Ectodermal cell (in vitro differentiated cells): Measurements from ENCODE around the gene WDR27.

ENCODE experiments used
- H3K27ac ChIP-seq: 2 replicates; pipeline ENCODE4 v1.7.0; 2013; ENCODE audit warnings: mild to moderate bottlenecking, low read depth, low read length; ENCODE audit not compliant: insufficient read depth, poor library complexity, severe bottlenecking
- H3K27me3 ChIP-seq: 2 replicates; pipeline ENCODE4 v1.7.0; 2013; ENCODE audit warnings: mild to moderate bottlenecking, low read length; ENCODE audit not compliant: insufficient read depth, control insufficient read depth, poor library complexity, severe bottlenecking
- H3K36me3 ChIP-seq: one replicate; pipeline ENCODE4 v1.7.0; 2013; ENCODE audit warnings: low read length; ENCODE audit not compliant: control insufficient read depth, insufficient read depth
- H3K4me1 ChIP-seq: one replicate; pipeline ENCODE4 v1.7.0; 2013; ENCODE audit warnings: low read length; ENCODE audit not compliant: control insufficient read depth, insufficient read depth
- H3K4me3 ChIP-seq: 2 replicates; pipeline ENCODE4 v1.7.0; 2013; ENCODE audit warnings: low read depth, low read length, control low read depth; ENCODE audit not compliant: insufficient read depth
- H3K9me3 ChIP-seq: 2 replicates; pipeline ENCODE4 v1.7.0; 2013; ENCODE audit warnings: mild to moderate bottlenecking, low read length, moderate library complexity; ENCODE audit not compliant: control insufficient read depth
- WGBS, 2 experiments: methylation state at CpG; one replicate each; pipeline ENCODE4 v1.1.7; 2013; ENCODE audit warnings: missing lambda C conversion rate in 2 of 2; 5-methylcytosine and 5-hydroxymethylcytosine counted together

Gene WDR27

DNA sequence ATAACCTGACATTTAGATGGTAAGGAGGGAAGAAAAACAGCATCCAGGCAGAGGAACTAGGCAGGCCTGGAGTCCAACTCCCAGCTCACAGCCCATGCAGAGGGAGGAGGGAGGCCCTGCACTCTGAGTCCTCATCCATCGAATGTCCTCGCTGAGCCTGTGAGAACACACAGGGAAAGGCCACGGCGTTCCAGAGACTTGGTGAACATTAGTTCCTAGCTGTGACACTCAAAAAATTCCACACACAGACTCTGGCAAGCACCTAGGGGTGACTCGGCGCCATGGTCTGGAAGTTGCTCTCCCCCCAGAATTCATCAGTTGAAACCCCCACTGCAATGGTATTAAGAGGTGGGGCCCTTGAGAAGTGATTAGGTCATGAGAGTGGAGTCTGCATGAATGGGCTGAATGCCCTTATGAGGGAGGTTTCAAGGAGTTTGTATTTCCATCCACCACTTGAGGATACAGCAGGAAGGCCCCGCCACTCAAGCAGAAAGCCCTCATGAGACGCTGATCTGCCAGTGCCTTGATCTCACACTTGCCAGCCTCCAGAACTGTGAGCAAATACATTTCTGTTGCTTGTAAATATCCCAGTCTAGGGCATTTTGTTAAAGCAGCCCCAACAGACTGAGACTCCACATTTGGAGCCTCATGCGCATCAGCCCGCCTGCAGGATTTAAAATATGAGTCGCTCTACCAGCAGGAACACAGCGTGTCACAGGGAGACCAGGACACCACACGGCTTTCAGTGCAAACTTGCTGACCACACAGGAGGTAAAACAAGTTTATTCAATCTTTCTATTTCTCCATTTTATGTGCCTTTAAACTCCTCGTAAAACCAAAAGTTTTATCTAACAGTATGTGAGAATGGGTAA, 73.9 kb downstream of the WDR27 start:
- Histone ChIP-seq H3K36me3 (peaks cover 10% of the 10 kb centered on the region), H3K9me3 (no peaks in the 10 kb centered on the region), H3K4me1 (no peaks in the 10 kb centered on the region), H3K27me3 (no peaks in the 10 kb centered on the region), H3K27ac (no peak overlapping the region), H3K4me3 (no peak overlapping the region)
- WGBS, 2 experiments: 91 to 96% methylated on average over 12 to 14 of the region's 14 CpGs

- no peak overlapping the region for H3K4me3 ChIP-seq
- H3K27me3 ChIP-seq: no peaks in the 10 kb centered on the region
- no peaks in the 10 kb centered on the region for H3K9me3 ChIP-seq
- whole genome bisulfite sequencing, 2 experiments: 94 to 95% methylated on average over 13 of the region's 13 CpGs
- H3K27ac ChIP-seq: no peak overlapping the region
- peaks cover 3% of the 10 kb centered on the region for H3K4me1 ChIP-seq
- H3K36me3 ChIP-seq: peaks cover 10% of the 10 kb centered on the region
Observed at GRCh38 chr6:169626649-169627048, 75.2 kb downstream of the WDR27 start.

DNA sequence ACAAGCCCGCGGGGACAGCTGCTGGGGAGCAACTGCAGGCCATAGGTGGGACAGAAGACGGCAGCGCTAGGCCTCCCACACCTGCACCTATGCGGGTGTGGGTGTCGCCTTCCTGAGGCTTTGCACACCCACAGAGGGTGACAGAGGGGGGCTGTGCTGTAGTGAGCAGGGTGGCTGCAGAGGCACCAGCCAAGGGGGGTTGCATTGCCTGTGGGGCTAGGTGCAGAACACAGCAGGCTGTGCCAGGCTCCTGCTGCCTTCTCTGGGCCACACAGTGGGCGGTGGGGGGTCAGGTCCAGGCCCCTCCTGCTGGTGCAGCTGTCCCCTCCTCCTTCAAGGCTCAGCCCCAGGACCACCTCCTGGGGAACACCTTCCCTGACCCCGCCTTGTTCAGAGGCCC, 75.7 kb downstream of the WDR27 start:
- peaks cover 3% of the 10 kb centered on the region for H3K4me1 ChIP-seq
- no peaks in the 10 kb centered on the region for H3K9me3 ChIP-seq
- peaks cover 10% of the 10 kb centered on the region for H3K36me3 ChIP-seq
- 94 to 95% methylated on average over 8 of the region's 8 CpGs for WGBS, 2 experiments
- no peak overlapping the region for H3K27ac ChIP-seq
- no peaks in the 10 kb centered on the region for H3K27me3 ChIP-seq
- H3K4me3 ChIP-seq: no peak overlapping the region

GRCh38 chr6:169625376-169625775, 76.5 kb downstream of the WDR27 start:
- Histone ChIP-seq H3K27me3 (no peaks in the 10 kb centered on the region), H3K4me3 (no peak overlapping the region), H3K36me3 (peaks cover 10% of the 10 kb centered on the region), H3K4me1 (peaks cover 4% of the 10 kb centered on the region), H3K27ac (no peak overlapping the region), H3K9me3 (no peaks in the 10 kb centered on the region)
- 96% methylated on average over 15 of the region's 15 CpGs for WGBS, 2 experiments

GRCh38 chr6:169624785-169625184, 77.0 kb downstream of the WDR27 start:
- 95 to 96% methylated on average over 11 of the region's 11 CpGs for WGBS, 2 experiments
- Histone ChIP-seq H3K4me1 (peaks cover 10% of the 10 kb centered on the region), H3K27me3 (no peaks in the 10 kb centered on the region), H3K27ac (no peak overlapping the region), H3K9me3 (no peaks in the 10 kb centered on the region), H3K4me3 (no peak overlapping the region), H3K36me3 (peaks cover 10% of the 10 kb centered on the region)

GRCh38 chr6:169623975-169624374, 77.9 kb downstream of the WDR27 start:
- Histone ChIP-seq H3K36me3 (peaks cover 10% of the 10 kb centered on the region), H3K27ac (no peak overlapping the region), H3K27me3 (no peaks in the 10 kb centered on the region), H3K9me3 (no peaks in the 10 kb centered on the region), H3K4me1 (peaks cover 17% of the 10 kb centered on the region), H3K4me3 (no peak overlapping the region)
- 95 to 97% methylated on average over 22 of the region's 22 CpGs for WGBS, 2 experiments

DNA sequence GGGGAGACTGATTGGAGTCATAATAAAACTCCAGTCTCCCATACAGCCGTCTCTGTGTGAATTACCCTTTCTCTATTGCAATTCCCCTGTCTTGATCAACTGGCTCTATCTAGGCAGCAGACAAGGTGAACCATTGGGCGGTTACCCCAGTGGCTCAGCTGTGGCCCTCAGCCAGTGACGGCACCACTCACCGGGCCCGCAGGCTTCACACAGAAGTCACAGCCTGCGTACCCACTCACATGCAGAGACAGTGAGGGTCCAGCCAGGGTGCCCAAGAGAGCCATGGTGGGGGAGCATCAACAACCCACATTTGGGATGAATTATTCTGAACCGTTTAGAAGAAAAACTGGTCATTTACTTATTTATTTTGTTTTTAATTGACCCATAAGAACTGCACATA, 78.5 kb downstream of the WDR27 start:
- H3K27me3 ChIP-seq: no peaks in the 10 kb centered on the region
- no peak overlapping the region for H3K27ac ChIP-seq
- WGBS, 2 experiments: 83% methylated on average over 7 of the region's 7 CpGs
- no peaks in the 10 kb centered on the region for H3K9me3 ChIP-seq
- peaks cover 10% of the 10 kb centered on the region for H3K36me3 ChIP-seq
- peaks cover 17% of the 10 kb centered on the region for H3K4me1 ChIP-seq
- no peak overlapping the region for H3K4me3 ChIP-seq

DNA sequence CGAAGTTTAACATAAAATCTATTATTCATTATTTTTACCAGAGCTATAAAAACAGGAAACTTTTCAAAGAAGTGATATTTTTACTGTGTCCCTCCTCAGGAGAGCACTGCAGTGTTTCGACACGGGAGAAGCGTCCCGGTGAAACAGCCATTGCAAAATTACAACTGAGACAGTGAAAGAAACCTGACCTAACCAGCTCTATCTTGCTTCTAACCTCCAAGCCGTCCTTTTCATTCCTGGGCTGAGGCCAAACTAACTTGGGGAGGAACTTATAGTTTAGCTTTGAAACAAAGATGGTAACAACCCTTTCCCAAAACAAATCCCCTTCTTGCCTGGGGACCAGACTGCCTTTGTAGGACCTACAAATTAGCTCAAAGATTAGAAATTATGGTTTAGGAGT, 79.2 kb downstream of the WDR27 start:
- H3K4me1 ChIP-seq: peaks cover 17% of the 10 kb centered on the region
- H3K9me3 ChIP-seq: no peaks in the 10 kb centered on the region
- WGBS, 2 experiments: 81 to 84% methylated on average over 5 to 6 of the region's 6 CpGs
- no peak overlapping the region for H3K4me3 ChIP-seq
- H3K27me3 ChIP-seq: no peaks in the 10 kb centered on the region
- peaks cover 10% of the 10 kb centered on the region for H3K36me3 ChIP-seq
- no peak overlapping the region for H3K27ac ChIP-seq

DNA sequence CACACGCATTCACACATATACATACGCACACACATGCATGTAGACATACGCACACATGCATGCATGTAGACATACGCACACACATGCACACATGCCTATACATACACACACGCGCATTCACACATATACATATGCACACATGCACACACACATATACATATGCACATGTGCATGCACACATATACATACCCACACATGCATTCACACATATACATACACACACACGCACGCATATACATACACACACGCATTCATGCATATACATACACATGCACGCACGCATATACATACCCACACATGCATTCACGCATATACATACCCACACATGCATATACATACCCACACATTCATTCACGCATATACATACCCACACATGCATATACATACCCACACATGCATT, 80.5 kb downstream of the WDR27 start:
- no peak overlapping the region for H3K27ac ChIP-seq
- WGBS, 2 experiments: 81 to 82% methylated on average over 13 of the region's 13 CpGs

DNA sequence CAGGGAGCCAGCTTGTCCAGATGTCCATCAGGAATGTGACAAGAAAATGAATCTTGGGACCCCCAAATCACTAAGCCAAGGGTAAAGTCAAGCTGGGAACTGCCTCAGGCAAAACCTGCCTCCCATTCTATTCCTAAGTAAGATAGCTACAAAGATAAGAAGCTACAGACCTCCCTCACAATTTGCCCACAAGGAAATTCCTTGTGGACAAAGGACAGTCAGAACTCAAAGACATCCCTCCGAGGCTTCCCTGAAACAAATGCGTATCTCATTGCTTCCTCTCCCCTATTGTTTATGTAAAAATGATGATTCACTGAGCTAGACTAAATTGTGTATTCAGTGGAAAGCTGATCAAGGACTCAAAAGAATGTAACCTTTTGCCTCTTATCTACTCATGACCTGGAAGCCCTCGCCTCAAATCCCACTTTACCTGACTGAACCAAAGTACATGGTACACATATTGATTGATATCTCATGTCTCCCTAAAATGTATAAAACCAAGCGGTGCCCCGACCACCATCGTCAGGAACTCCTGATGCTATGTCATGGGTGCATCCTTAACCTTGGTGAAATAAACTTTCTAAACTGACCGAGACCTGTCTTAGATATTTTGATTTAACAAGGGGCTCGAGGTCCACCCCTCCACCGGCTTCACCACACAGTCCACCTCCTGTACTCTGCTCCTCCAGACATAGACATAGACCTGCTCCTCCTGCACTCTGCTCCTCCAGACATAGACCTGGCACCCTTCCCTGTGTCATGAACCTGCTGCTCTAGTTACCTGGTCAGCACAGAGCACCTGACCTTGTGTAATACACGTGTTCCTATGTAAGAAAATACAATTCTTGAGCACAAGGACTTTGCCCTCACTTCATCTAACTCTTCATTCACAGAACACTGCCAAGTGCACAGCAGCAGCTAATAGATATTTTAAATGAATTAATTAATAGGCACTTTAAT, 81.4 kb downstream of the WDR27 start:
- no peaks in the 10 kb centered on the region for H3K27me3 ChIP-seq
- H3K4me1 ChIP-seq: peaks cover 25% of the 10 kb centered on the region
- H3K9me3 ChIP-seq: no peaks in the 10 kb centered on the region
- peaks cover 10% of the 10 kb centered on the region for H3K36me3 ChIP-seq
- H3K27ac ChIP-seq: no peak overlapping the region
- no peak overlapping the region for H3K4me3 ChIP-seq
- WGBS, 2 experiments: 70 to 71% methylated on average over 10 of the region's 10 CpGs

More for the DNA sequence above, 80.5 kb downstream of the WDR27 start:
- Histone ChIP-seq H3K36me3 (peaks cover 10% of the 10 kb centered on the region), H3K4me1 (peaks cover 25% of the 10 kb centered on the region), H3K9me3 (no peaks in the 10 kb centered on the region), H3K4me3 (no peak overlapping the region), H3K27me3 (no peaks in the 10 kb centered on the region)
